Endothelial cell of umbilical vein (primary cell): ENCODE results near the gene MIA3. TPM values are rescaled to one million over a fixed set of nuclear protein-coding genes. Genes with fewer than 3 reads are reported as not detected.

Experiments used
- BruUV-seq: library from RNA; stranded (reverse); fragments of 400-500 nt; replicated peaks from 2 replicates; lab custom pipeline; 2021; lab: Mats Ljungman, UMichigan
- CTCF ChIA-PET: fragments of 300-600, 350-600 bp; sonication (Branson Sonifier 250); formaldehyde crosslinking; loops from one replicate; lab custom pipeline; 2021; ENCODE audit warnings: antibody characterized with exemption, inconsistent platforms; lab: Charles Lee
- POLR2A ChIA-PET: fragments of 300-600, 350-600 bp; sonication (Branson Sonifier 250); formaldehyde crosslinking; loops from one replicate; lab custom pipeline; 2021; ENCODE audit warnings: antibody characterized with exemption, inconsistent platforms; lab: Charles Lee
- DNase-seq: peaks from one replicate; pipeline ENCODE4 v3.0.0-alpha.2; 2011; ENCODE audit warnings: low read depth, low spot score
- FAIRE-seq: peaks from 2 replicates; lab custom pipeline; 2011; peaks lifted over from hg19 to GRCh38; lab: Jason Lieb, UNC
- H2AFZ ChIP-seq: 2 replicates; pipeline ENCODE4 v1.6.0; 2012; ENCODE audit warnings: low read depth, low read length, control low read depth, inconsistent platforms
- H3K27ac ChIP-seq: 2 replicates; pipeline ENCODE4 v1.5.1; 2011; ENCODE audit warnings: low read depth, mild to moderate bottlenecking, control low read depth, low read length, moderate library complexity; ENCODE audit not compliant: insufficient read depth
- H3K27me3 ChIP-seq, 2 experiments: 2 replicates each; pipeline versions ENCODE4 v1.6.0 to v1.6.1; 2011; ENCODE audit warnings: low read length in 2 of 2, mixed read lengths in 1 of 2; ENCODE audit not compliant: control insufficient read depth in 2 of 2, insufficient read depth in 2 of 2
- H3K36me3 ChIP-seq, 2 experiments: 2 replicates in 1 of 2; 3 replicates in 1 of 2; pipeline ENCODE4 v1.5.1; 2011; ENCODE audit warnings: low read length in 2 of 2, mild to moderate bottlenecking in 1 of 2, moderate library complexity in 1 of 2; ENCODE audit not compliant: control insufficient read depth in 2 of 2, insufficient read depth in 2 of 2; ENCODE audit errors: extremely low read depth in 1 of 2
- H3K4me1 ChIP-seq: 3 replicates; pipeline ENCODE4 v1.5.1; 2011; ENCODE audit warnings: mild to moderate bottlenecking, low read length; ENCODE audit not compliant: control insufficient read depth, insufficient read depth; ENCODE audit errors: extremely low read depth
- H3K4me2 ChIP-seq: 2 replicates; pipeline ENCODE4 v1.6.1; 2011; ENCODE audit warnings: low read length, control low read depth, mixed read lengths; ENCODE audit not compliant: insufficient read depth
- H3K4me3 ChIP-seq, 3 experiments: fragments of 200-600 bp in 1 of 3; sonication (generic), shearing (Covaris generic) in 1 of 3; replicated peaks in 1 of 3; 2 replicates each; pipeline ENCODE4 v1.5.1; 2011 to 2016; ENCODE audit warnings: control low read depth in 3 of 3, low read length in 3 of 3, mild to moderate bottlenecking in 2 of 3, inconsistent platforms in 1 of 3, low read depth in 1 of 3, moderate library complexity in 1 of 3; ENCODE audit not compliant: insufficient read depth in 1 of 3
- H3K79me2 ChIP-seq: 2 replicates; pipeline ENCODE4 v1.6.0; 2012; ENCODE audit warnings: low read length, inconsistent platforms; ENCODE audit not compliant: control insufficient read depth, insufficient read depth
- H3K9ac ChIP-seq: replicated peaks from 2 replicates; pipeline ENCODE3; 2011; ENCODE audit warnings: low read length, control low read depth; ENCODE audit not compliant: insufficient read depth; ENCODE audit errors: extremely low read depth
- H3K9me1 ChIP-seq: replicated peaks from 3 replicates; pipeline ENCODE4 v1.6.0; 2011; ENCODE audit warnings: mild to moderate bottlenecking, low read length; ENCODE audit not compliant: control insufficient read depth, insufficient read depth; ENCODE audit errors: extremely low read depth
- H3K9me3 ChIP-seq: replicated peaks from 2 replicates; pipeline ENCODE4 v1.5.1; 2012; ENCODE audit warnings: low read length, inconsistent platforms; ENCODE audit not compliant: control insufficient read depth, insufficient read depth
- H4K20me1 ChIP-seq: replicated peaks from 2 replicates; pipeline ENCODE3; 2011; ENCODE audit warnings: mild to moderate bottlenecking, low read length; ENCODE audit not compliant: control insufficient read depth, insufficient read depth; ENCODE audit errors: extremely low read depth
- CTCF ChIP-seq, 2 donors: IDR thresholded peaks; 1 replicate in 1 of 2; 2 replicates in 1 of 2; pipeline ENCODE4 v1.5.1; 2011; ENCODE audit warnings: low read length in 2 of 2, mild to moderate bottlenecking in 2 of 2, moderate library complexity in 2 of 2, control low read depth in 1 of 2, inconsistent platforms in 1 of 2, low read depth in 1 of 2; ENCODE audit not compliant: insufficient read depth in 1 of 2; ENCODE audit errors: extremely low read depth in 1 of 2
- EZH2 ChIP-seq: IDR thresholded peaks from 2 replicates; pipeline ENCODE4 v1.6.1; 2012; ENCODE audit warnings: borderline replicate concordance, low read depth, mild to moderate bottlenecking, moderate library complexity, low read length, inconsistent platforms; ENCODE audit not compliant: severe bottlenecking
- FOS ChIP-seq: IDR thresholded peaks from 2 replicates; pipeline ENCODE4 v1.6.1; 2011; ENCODE audit warnings: mild to moderate bottlenecking, low read length, moderate library complexity, borderline replicate concordance; ENCODE audit not compliant: insufficient read depth
- GATA2 ChIP-seq: IDR thresholded peaks from 2 replicates; pipeline ENCODE4 v1.7.0; 2011; ENCODE audit warnings: low read depth, mild to moderate bottlenecking, moderate library complexity, mixed read lengths, low read length; ENCODE audit not compliant: insufficient read length, insufficient read depth
- JUN ChIP-seq: IDR thresholded peaks from 2 replicates; pipeline ENCODE4 v1.6.1; 2011; ENCODE audit warnings: borderline replicate concordance, low read depth; ENCODE audit not compliant: insufficient read length, insufficient read depth
- MYC ChIP-seq: IDR thresholded peaks from one replicate; pipeline ENCODE4 v1.6.1; 2011; ENCODE audit warnings: mild to moderate bottlenecking, low read depth, low read length
- POLR2A ChIP-seq: IDR thresholded peaks from 2 replicates; pipeline ENCODE4 v1.6.1; 2012; ENCODE audit warnings: low read depth, mild to moderate bottlenecking, control low read depth, low read length
- POLR2AphosphoS5 ChIP-seq: IDR thresholded peaks from 2 replicates; pipeline ENCODE4 v1.6.1; 2012; ENCODE audit warnings: low read depth, mild to moderate bottlenecking, control low read depth, low read length, moderate library complexity; ENCODE audit not compliant: insufficient read depth
- dilution Hi-C: fragments of 300-500 bp; cut with MboI; formaldehyde crosslinking; loops from one replicate; pipeline ENCODE4 v1.15.0; 2019; ENCODE audit warnings: low sequenced_read_pairs; ENCODE audit not compliant: extremely low pct_ligation_motif_present
- intact Hi-C: fragments of 100-400 bp; cut with micrococcal nuclease; formaldehyde crosslinking; loops from one replicate; pipeline ENCODE4 v1.10.0; 2022
- polyA plus RNA-seq, 4 experiments: library from polyadenylated mRNA; depleted of rRNA in 3 of 4; stranded (reverse) in 3 of 4; unstranded in 1 of 4; fragments of >200 nt; gene quantifications; 2 replicates each; pipeline versions ENCODE4 v1.2.1 to v1.2.3, GENCODE V29; 2011 to 2012; ENCODE audit warnings: missing spikeins in 1 of 4
- total RNA-seq: library from RNA; stranded (reverse); gene quantifications from 2 replicates; pipeline ENCODE4 v1.2.3, GENCODE V29; 2021
- TF ChIP-seq, protein P1 (sequence below): IDR thresholded peaks from 2 replicates; pipeline ENCODE4 v1.6.1; 2011; ENCODE audit not compliant: insufficient read depth, insufficient read length

The MIA3 gene
- total and polyA plus RNA-seq, 2 donors (not counting 3 experiments of a cell fraction or from before 2014, with no cell fraction given), result 63.7 to 108 TPM

- H3K9me3 ChIP-seq, result no peaks in the 10 kb centered on the region
- H3K9ac ChIP-seq, result no peak overlapping the region
- DNase-seq, result no peak
- H3K9me1 ChIP-seq, result no peaks in the 10 kb centered on the region
- H2AFZ ChIP-seq, result no peak overlapping the region
- no peak overlapping the region for H3K4me3 ChIP-seq
- dilution Hi-C loops (no loop called here), intact Hi-C loops (no loop called here)
- no peaks in the 10 kb centered on the region for H4K20me1 ChIP-seq
- no peak for FAIRE-seq
- no peak overlapping the region for H3K27ac ChIP-seq
- H3K27me3 ChIP-seq, result no peaks in the 10 kb centered on the region
- ChIA-PET CTCF (interaction anchor here (1.1 to 1.2 kb wide), 4 partner anchors 49 to 436 kb away, joined by 3 to 4 read pairs (median 3); no protein-coding TSS in a partner anchor), POLR2A (no interaction called here)
- H3K4me1 ChIP-seq, result no peaks in the 10 kb centered on the region
- H3K4me2 ChIP-seq, result no peak overlapping the region
- peaks cover 0 to 6% of the 10 kb centered on the region in 2 experiments for H3K36me3 ChIP-seq
- TF ChIP-seq GATA2 (no peak), CTCF (IDR thresholded peaks at IDR 0.05; ENCODE audit: extremely low read depth in 1 of 2, insufficient read depth in 1 of 2, low read depth in 1 of 2, low read length in 2 of 2) (no peak), JUN (no peak), EZH2 (no peak), FOS (no peak), MYC (no peak), POLR2AphosphoS5 (no peak), POLR2A (no peak)
- TF ChIP-seq, protein P1, sequence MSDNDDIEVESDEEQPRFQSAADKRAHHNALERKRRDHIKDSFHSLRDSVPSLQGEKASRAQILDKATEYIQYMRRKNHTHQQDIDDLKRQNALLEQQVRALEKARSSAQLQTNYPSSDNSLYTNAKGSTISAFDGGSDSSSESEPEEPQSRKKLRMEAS, result no peak
- BruUV-seq, result no TSS peak
- peaks cover 34% of the 10 kb centered on the region for H3K79me2 ChIP-seq
These were observed 79.3 kb downstream of the MIA3 start for GRCh38 chr1:222697203-222697602.
